NOMO-1 (cell line): Measurements from ENCODE around the gene TMEM222.

Experiments used
- DNase-seq, 2 experiments: peaks; one replicate each; lab custom pipeline; 2025; ENCODE audit not compliant: unreplicated experiment in 2 of 2; lab: John Stamatoyannopoulos, UW

Gene TMEM222

GRCh38 chr1:27339213-27339612 lies 17.2 kb downstream of the TMEM222 start:
- peak; percentile 39 to 45 for DNase-seq

DNA sequence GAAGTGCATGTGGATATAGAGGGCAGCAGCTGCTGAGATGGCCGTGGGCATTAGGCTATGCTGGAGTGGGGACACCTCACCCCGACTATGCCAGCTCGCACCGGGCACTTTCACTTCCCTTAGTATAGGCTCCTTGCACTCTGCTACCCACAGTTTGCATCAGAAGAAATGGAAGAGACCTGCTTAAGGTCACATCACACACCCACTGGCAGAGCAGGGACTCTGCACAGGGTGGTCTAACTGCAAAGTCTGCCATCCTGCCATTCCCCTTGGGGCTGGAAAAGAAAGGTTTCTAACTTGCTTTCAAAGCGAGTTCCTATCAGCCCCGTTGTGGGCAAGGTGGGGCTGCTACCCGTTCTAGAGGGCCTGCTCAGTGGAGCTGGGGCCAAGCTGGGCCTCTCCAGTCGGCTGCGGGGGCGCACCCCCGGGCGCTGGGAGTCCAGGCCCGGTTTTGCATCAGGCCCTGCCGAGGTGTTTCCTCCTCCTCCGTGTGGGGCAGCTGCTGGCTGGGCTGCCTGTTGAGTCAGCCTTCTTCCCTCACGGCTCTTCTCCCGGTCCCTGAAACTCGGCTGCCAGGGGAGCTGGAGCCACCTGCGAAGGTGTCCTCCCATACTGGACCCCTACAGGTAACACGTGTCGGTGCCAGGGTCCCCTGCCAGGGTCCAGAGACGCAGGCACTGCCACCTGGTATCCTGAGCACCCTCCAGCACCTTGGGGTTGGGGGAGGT lies 19.7 kb downstream of the TMEM222 start, which contains the start of gene SYTL1:
TSS of gene SYTL1 (plus strand) at position 498 of the 728 bp plus-strand sequence. CDS start 3,313 bp downstream, outside the sequence.
- peak; percentile 78 to 83 for DNase-seq

- peak; percentile 8 to 9 for DNase-seq
These were observed 20.4 kb downstream of the TMEM222 start for GRCh38 chr1:27342391-27342777.

DNA sequence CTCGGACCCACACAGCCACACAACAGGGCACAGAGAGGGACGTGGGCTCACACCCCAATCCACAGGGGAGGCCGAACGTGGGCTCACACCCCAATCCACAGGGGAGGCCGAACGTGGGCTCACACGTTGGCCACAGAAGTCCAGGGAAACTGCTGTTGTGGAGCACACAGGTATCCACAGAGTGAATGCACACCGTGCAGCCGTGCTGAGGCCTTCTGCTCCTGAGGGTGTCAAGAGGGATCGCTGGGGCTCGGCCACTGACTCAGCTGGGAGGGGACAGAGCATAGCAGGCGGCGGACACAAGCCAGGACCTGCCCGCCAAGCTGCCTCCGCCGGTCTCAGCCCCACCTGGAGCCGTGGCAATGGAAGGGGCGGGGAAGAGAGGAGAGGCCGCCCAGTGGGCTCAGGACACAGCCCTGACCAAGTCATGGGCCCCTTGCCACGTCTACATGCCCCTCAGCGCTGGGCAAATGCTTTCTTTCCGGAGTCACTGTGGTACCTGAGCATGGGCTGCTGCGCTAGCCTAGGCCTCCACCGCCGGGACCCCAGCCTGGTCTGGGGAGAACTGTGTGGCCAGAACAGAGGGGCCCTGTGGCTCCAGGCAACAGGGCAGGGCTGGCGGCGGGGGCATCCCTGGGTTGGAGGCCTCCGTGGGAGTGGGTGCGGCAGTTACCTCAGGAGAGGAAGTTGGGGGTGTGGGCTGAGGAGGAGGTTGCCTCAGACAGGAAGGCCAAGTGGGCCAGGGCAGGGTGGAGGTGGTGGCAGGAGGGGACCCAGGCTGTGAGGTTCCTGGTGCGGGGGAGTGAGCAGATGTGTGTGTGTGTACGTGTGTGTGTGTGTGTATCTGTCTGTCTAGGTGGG lies 21.0 kb downstream of the TMEM222 start:
- DNase-seq: peak; percentile 84 to 96

DNA sequence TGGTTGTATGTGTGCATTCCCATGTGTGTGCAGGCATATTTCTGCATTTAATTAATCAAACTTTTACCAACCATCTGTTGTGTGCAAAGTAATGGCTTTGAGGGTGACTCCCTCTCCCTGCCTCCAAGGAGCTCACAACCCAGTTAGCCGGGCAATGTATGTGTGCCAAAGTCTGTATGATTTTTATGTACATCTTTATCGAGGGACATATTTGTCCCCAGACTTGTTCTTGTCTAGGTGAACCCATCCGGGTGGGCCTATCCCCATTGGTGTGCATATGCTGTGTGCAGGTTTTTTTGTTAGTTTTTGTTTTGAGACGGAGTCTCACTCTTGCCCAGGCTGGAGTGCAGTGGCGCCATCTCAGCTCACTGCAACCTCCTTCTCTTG lies 21.7 kb downstream of the TMEM222 start:
- DNase-seq: no peak

DNA sequence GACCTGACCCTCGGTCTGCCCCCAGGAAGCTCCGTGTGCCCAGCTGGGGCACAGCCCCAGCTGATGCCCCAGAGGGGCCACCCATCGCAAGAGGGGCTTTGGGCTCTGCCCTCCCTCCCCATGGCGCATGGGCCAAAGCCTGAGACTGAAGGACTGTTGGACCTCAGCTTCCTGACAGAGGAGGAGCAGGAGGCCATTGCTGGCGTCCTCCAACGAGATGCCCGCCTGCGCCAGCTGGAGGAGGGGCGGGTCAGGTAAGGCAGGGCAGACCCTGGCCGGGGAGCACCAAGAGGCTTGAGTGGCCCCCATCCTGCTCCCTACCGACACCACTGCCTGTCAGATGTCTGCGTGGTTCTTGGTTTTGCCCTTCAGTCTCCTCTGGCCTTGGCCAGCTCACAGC lies 23.3 kb downstream of the TMEM222 start:
- DNase-seq: no peak

GRCh38 chr1:27346357-27346756 lies 24.4 kb downstream of the TMEM222 start:
- DNase-seq: no peak

DNA sequence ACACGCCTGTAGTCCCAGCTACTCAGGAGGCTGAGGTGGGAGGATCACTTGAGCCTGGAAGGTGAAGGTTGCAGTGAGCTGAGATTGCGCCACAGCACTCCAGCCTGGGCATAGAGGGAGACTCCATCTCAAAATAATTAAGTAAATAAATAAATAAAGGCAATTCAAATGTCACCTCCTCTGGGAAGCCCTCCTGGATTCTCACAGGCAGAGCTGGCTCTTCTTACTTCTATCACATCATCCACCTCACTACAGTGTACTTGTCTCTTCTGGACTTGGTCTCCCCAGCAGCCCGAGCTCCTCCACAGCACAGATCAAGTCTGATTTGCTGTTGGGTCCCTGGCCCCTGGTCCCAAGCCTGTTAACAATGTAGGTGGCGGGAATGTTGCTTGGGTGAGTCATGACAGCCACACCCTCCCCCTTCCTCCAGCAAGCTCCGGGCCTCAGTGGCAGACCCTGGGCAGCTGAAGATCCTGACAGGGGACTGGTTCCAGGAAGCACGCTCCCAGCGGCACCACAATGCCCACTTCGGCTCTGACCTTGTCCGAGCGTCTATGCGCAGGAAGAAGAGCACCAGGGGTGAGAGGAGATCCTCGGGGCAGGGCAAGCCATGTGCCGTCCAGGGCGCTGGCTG lies 25.1 kb downstream of the TMEM222 start:
- no peak for DNase-seq

- no peak for DNase-seq
These were observed 27.2 kb downstream of the TMEM222 start for GRCh38 chr1:27348861-27349783.

GRCh38 chr1:27349784-27350662 lies 28.1 kb downstream of the TMEM222 start:
- no peak for DNase-seq

- DNase-seq: no peak
These were observed 28.9 kb downstream of the TMEM222 start for GRCh38 chr1:27350663-27351540.

GRCh38 chr1:27351541-27352107 lies 29.7 kb downstream of the TMEM222 start:
- DNase-seq: no peak

DNA sequence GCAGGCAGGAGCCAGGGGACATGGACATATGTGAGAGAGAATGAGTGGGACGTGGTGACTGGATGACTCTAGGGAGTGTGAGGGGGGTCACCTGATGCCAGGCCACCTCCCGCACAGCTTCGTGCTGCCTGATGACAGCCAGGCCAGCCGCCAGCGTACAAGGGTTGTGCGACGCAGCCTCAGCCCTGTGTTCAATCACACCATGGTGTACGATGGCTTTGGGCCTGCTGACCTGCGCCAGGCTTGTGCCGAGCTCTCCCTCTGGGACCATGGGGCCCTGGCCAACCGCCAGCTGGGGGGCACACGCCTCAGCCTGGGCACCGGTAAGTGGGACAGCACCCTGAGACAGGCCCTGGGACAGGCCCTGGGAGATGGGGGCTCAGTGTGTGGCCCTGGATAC lies 31.2 kb downstream of the TMEM222 start:
- DNase-seq: no peak

DNA sequence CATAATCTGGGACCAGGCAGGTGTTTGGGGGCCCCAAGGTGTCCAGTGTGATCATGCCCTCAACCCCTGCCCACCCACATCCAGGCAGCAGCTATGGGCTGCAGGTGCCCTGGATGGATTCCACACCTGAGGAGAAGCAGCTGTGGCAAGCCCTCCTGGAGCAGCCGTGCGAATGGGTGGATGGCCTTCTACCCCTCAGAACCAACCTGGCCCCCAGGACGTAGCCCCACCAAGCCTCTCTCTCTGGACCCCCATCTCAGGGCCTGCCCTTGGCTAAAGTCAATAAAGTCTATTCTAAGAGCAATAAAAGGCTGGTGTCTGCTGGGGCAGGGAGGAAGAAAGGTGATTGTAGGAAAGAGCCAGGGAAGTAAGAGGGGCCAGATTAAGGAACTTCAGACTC lies 31.7 kb downstream of the TMEM222 start:
- no peak for DNase-seq

DNA sequence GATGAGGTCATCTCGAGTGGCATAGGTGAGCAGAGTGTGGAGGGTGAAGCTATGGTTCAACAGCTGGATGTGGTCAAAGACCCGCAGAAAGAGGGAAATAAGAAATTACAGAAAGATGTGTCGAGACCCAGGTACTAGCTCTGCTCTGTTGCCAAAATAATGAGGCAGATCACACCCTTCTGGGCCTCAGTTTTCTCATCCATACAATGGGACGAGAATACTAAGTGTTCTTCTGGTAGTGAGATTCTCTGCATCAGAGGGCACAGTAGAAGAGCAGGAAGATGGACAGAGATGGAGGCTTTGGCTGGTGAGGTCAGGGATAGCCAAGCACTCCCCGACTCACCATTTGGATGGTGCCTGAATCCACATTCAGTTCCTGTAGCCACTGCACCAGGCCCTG lies 33.7 kb downstream of the TMEM222 start:
- DNase-seq: no peak

DNA sequence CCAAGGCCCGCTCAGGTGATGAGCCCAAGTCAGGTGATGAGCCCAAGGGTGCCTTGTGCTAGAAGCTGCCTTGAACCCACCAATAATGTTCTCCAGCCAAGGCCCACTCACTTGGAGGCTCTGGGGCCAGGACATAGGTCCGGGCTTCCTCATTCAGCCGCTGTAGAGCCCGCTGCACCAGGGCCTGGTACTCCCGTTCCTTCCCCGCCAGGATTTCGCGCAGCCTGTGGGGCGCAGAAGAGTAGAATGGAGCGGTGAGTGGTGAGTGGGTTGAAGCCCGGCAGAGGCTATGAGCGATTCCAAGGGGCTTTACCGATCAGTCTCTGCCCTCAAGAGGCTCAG lies 34.3 kb downstream of the TMEM222 start:
- no peak for DNase-seq

DNA sequence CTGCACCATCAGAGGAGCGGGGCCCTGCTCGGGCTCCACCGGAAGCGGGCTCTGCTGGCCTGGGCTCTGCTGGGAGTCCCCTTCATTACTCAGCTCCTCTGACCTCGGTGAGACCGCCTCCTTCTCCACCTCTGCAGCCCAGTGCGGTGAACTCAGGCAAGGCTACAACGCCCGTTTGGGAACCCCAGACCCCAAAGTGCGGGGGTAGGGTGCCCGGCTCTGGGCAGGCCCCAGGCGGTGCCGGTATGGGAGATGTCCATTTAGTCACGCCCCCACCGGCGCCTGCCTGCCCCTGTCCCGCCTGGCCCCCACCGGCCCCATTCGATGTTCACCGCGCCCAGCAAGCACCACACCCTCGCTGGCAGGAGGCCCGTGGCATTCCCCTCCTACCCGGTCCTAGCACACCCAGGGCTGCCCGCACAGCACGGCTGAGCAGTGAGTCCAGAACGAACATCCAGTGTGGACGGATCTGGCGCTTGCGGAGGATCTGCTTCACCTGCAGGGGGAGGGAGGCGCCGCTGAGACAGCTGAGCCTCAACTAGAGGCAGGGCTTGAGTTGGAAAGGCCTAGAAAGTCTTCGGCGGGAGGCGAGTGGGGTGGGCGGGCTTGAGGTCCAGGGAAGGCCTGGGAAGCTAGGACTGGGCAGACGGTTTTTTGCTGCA lies 34.8 kb downstream of the TMEM222 start:
- no peak for DNase-seq
